Left forelimb (tissue), 1 donor: ENCODE data around the gene TRAPPC2.

Experiments used
- DNase-seq: peaks from one replicate; pipeline ENCODE4 v3.0.0-alpha.2; 2018; ENCODE audit warnings: low spot score

The TRAPPC2 gene

DNA sequence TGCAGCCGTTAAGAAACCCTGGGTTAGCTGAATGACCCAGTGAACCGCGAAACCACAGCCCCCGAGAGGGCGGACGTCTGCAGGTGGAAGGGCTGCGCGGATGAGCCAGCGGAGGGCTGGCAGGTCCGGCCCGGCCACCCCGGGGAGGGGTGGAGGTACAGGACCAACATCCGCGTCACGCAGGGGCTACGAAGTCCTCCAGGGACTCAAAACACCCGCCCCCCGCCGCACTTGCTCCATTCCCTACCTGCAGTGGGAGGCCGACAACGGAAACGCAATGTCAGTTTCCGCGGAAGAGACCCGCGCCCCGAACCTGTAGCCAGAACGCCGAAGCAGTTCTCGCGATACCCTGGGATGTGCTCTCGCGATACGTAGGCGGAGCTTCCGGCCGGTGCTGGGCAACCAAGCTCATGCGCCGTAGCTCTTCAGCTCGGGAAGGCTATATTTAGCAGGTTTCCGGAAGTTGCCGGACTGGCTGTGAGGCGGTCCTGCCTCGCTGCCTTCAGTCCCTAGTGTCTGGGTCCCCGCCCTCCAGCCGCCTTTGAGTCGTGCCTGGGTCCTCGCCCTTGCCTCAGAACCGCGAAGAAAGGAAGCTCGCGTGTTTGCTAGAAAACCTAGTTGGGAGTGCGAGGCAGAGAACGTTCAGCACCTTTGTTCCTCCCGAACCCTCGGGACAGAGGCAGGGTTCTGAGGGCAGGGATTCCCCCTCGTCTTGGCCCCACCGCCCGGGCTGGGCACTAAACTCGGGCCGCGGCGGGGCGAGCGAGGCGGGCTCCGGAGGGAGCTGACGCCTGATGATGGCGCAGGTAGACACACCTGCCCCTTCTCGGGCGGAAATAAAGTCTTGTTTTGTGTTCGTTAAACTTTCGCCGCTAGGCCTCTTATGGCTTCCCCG lies at the start of gene TRAPPC2, which contains the start of gene OFD1:
TSS of gene TRAPPC2 (minus strand) at position 343 of the 895 bp plus-strand sequence. CDS start 14,657 bp downstream, outside the sequence.
TSS of gene OFD1 (plus strand) at position 471 of the 895 bp plus-strand sequence. CDS start at position 795, 324 bp downstream.
- DNase-seq: peak; percentile 89

DNA sequence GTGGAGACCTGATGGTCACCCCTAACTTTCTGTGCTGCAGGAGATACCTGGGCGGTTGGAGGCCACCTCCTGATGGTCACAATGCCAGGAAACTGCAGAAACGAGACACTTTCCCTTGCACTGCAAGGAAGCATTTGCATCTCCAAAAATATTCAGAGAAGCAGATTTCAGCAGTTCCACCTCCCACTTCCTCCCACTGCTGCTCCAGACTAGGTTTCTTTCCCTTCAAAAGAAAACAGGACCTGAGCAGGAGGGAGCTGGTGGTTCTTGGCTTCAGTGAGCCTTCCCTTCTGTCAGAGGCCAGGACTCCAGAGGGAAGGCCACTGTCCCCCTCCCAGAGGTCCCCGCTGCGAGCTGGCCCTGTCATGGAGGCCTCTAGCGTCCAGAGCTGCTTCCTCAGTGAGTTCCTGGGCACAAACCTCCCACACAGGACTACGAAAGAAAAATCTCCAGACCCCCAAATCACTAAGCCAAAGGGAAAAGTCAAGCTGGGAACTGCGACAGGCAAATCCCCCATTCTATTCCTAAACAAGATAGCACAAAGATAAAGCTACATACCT lies 46.5 kb upstream of the TRAPPC2 start:
- DNase-seq: no peak

DNA sequence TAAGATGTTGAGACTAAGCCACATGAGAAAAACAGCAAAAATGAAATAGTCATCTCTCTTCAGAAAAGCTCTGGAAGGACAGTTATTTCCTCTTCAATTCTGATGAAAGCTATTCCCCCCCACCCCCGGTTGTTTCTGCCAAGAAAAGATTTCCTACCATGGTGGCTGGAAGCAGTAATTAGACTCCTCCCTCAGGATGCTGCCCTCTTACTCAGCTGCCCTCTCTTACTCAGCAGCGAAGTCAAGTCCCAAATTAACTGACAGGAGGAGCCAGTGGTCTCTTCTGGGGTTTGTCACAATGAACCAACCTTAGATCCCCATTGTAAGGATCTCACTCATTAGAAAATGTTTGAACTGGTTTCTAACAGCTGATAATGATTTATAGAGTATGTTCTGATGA lies 44.5 kb upstream of the TRAPPC2 start:
- no peak for DNase-seq

DNA sequence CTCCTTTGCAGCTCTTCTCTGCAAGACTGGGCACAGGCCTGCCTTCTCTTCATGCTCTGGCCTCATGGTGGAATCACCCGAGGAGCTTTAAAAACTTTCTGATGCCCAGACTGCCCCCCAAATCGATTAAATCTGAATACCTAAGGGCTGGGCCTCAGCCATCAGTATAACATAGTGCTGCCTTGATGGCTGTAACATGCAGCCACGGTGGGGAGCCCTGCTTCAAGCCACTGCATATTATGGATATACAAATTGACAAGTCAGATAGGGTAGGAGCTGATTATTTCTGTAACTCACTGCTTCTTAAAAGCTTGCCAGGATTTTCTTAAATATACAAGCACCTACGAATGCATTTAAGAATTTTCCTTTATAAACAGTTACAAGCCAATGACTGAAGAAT lies 42.0 kb upstream of the TRAPPC2 start:
- DNase-seq: no peak

DNA sequence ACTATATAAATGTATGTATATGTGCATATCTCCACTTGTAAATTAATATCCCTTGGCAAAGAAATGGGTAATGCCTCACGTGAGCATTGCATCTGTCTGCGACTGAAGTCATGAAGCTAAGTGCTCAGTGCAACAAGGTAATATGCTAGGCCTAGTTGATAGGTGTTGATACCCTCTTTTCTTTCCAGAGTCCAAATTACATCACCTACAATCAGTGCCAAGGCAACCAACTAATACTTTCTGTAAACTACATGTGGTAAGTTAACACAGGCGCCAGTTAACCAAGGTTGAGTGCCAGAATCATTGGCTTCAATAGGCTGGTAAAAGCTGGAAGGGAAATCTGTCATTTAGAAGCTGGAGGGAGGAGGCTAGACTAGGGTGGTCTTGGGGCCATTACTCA lies 41.4 kb upstream of the TRAPPC2 start:
- DNase-seq: no peak

DNA sequence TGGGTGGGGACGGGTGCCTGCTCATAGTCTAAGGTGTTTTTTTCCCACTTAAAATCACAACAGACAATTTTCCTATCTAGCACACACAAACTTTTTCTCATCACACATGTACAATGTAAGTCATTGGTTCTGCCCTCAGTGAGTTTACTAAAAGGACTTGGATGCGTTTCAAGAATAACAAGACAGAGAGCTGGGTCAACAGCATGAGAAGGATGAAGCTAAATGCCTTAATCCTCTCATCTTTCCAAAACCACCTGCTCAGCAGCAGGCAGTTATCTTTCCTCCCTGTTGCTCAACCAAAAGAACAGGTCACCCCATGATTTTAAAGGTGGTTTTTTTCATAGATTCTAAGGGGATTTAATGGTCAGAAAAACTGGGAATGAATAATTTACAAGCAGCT lies 40.3 kb upstream of the TRAPPC2 start:
- DNase-seq: no peak

DNA sequence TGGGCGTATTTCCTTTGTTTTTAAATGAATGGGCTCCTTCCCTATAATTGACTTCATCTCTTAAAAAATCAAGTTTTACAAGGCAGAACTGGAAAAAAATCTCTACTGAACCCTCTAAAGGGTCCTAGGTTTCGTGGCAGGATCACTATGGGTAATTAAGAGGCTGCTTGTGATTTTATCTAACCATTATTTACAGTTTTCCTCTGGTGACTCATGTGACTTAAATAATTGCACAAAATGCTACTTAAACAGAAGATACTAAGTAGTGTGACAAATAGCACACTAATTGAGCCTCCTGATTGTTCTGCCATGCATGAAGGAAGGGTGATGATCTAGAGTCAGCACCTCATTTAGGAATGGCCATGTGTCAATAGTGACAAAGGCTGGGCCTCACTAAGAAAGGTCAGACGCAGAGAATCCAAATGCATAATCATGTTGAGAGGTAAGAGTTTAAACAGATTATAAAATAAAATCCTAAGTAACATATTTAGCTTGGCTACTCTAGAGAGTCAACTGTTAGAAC lies 35.7 kb upstream of the TRAPPC2 start:
- no peak for DNase-seq

DNA sequence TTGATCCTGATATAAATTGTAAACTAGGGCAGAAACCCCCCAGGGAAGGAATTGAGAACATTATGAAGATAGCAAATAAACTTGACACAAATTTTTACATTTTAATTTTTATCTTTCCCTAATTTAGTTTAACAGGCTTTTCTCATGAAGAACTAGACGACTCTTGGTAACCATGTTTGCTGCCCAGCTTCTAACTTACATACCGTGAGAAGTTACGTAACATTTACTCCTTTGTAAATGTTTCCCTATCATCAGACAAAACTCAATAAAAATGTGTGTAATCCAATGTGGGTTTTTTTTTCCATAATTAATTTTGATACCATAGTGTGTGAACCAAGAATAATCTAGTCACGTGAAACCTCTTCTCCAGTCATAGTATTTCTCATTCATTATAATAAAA lies 34.5 kb upstream of the TRAPPC2 start:
- DNase-seq: no peak

DNA sequence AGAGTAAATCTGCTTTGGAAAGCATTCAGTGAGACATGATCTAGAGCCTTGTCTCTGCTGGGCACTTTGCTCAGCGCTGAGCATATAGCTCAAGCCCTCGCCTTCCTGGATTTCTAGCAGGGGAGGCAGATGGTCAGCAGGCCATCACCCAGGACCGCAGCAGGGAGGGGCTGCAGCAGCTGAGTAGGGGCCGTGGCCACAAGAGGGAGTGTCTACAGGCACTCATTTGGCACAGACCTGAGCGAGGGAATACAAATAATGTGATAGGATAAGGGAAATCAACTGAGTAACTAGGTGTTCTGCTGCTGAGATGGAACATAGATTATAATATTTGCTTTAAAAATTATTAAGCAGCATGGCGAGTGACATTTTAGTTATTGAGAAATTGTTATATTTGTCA lies 30.3 kb upstream of the TRAPPC2 start:
- DNase-seq: no peak

DNA sequence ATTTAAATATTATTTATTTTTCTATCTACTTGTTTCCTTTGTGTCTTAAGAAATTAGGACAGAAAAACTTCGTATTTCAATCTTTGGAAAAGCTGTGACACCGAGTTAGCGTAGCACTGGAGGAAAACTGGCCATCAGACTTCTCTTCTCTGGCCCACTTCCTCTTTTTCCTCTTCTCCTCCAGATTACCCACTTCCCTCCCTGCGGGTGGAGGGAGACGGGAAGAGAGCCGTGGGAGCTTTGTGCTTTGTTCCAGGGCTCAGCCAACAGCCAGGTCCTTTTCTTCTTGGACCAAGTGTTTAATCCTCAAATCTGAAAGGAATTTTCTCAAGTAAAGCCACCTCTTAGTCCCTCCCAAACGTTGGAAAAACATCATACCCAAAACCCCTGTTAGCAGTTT lies 29.9 kb upstream of the TRAPPC2 start:
- no peak for DNase-seq

DNA sequence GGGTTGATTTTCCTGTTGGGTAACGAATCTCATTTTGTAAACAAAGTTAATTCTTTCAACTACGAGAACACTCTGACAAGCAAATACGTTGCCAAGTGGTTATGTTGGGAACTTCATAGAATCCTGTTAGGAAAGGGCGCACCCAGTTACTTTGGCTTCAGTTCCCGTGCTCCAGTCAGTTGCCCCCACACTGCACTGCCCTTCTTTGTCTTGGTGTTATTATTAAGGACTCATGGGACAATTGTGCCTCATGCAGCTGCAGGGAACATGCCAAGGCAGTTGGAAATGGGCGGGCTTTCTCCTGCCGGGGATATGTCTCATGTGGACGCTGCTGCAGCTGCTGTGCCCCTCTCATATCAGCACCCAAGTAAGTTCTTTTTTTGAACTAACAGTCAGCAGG lies 29.1 kb upstream of the TRAPPC2 start:
- no peak for DNase-seq

DNA sequence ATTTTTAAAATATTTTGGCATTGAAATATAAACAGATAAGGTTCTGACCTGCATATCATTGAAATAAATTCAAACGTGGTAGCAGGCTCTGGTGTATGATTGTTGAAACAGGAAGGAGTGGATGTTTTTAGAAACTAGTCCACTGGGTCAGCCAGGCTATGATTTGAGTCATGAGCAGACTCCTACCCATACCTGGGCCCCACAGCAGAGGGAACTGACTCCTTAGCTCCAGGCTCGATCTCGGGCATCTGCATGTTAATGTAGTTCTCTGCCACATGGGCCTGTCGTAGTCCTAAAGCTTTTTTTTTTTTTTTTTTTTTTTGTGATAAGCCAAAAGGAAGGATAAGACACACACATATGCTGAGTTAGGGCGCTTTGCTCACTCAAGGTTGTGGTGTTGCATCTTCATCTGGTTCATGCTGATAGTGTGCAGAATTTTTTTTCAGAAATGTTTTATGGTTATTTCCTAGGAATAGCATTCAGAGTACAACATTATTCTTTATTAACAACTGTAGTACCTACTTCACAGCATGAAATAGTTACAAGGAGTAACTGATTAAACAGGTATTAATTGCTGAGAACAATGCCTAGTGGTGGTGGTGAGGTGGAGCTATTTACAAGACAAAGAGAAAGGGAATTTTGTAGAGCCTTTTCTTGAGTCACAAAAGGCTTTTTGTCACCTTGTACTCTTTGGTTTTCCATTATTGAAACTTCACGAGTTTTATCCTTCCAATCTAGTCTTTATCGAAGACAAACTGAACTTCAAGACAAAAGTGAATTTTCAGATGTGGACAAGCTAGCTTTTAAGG lies 27.4 kb upstream of the TRAPPC2 start:
- DNase-seq: no peak

DNA sequence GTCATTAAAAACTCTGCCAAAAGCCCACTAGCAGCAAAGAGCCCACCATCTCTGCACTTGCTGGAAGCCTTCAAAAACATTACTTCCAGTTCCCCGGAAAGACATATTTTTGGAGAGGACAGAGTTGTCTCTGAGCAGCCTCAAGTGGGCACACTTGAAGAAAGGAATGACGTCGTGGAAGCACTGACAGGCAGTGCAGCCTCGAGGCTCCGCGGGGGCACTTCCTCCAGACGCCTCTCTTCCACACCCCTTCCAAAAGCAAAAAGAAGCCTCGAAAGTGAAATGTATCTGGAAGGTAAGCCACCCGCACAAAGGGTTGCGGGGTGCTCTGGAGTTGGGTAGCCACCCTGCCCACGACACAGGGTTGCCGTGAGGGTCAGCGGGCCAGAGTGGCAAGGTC lies 26.0 kb upstream of the TRAPPC2 start:
- DNase-seq: no peak

DNA sequence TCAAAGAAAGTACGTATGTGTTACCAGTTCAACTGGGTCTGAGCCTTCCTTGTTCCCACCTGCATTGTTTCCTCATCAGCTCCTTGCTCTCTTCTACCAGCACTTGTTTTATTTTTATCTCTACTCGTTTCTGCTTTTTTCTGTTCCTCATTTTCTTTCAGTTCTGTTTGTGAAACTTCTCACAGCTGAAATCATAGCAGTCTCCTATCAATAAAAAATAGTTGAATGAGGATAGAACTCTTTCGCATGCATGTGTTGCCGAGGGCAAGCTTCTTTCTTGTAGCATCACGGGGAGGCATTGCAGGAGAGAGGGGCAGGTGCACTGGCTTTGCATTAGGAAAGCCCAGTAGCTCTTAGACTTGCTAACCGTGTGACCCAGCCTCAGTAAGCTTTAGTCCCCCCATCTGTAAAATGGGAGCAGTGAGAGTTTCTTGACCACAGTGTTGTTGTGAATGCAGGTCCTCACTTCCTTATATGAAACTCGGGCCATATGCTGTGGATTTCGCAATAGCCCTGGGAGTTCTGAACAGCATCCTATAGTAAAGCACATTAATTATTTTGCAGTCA lies 24.8 kb upstream of the TRAPPC2 start:
- no peak for DNase-seq

DNA sequence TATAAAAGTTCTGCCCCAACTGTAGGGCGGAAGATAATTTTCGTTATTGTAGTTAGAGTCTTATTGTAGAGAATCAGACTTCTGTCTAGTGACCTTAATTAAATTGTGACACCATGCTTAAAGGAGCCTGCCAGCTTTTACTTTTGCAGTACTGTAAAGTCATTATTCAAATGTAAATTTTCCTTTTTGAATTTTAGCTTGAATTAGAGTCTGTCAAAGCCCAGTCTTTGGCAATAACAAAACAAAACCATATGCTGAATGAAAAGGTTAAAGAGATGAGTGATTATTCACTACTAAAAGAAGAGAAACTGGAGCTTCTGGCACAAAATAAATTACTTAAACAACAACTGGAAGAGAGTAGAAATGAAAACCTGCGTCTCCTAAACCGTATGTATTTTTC lies 22.0 kb upstream of the TRAPPC2 start:
- DNase-seq: no peak

DNA sequence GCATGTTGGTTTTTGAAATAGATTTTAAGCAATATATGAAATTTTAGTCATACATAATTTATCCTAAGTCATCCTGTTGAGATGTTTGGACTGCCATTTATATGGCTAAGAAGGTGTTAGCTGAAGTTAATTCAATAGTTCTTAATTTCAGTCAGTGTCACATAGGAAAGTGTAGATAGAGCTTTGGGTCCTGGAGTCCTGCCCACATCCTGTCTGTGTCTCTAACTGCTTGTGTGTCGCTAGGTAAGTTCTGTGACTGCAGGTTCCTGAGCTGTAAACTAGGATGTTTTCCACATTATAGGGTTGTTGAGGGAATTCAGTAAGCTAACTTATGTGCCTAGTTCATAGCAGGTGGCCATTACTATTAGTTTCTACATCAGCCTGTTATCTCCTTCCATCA lies 20.8 kb upstream of the TRAPPC2 start:
- no peak for DNase-seq

DNA sequence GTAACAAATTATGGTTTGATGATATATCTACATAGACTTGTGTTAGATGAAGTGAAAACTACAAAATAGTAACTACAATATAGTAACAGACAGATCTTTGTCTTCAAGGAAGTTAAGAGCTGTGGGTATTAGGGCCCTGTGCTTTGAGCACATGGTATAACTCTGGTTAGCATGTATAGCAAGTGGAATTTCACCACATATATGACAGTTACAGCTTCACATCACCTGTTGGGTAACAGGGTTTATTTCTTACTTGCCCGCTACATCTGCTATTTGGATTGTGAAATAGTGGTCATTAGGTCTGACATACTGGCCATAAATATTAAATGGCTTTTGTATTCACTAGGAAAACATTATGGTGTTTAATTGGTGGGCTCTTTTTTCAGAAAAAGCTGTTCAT lies 20.3 kb upstream of the TRAPPC2 start:
- DNase-seq: no peak

DNA sequence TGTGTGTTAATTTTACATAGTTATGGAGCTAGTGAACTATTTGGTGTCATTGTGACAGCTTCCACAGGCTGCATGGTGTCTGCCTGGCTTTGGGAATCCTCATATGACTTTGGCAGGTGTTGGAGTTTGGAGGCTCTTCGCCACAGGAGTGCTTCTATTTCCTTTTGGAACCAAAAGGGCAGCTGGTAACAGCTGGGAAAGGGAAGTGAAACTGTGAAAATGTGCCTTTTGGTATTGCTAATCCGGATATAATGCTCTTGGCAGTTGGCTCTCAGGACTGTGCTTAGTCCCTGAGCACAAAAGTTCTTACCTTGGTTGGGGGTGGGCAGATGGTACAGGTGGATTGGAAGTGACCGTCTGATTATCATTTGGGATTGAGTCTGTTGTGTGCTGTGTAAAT lies 18.2 kb upstream of the TRAPPC2 start:
- no peak for DNase-seq

DNA sequence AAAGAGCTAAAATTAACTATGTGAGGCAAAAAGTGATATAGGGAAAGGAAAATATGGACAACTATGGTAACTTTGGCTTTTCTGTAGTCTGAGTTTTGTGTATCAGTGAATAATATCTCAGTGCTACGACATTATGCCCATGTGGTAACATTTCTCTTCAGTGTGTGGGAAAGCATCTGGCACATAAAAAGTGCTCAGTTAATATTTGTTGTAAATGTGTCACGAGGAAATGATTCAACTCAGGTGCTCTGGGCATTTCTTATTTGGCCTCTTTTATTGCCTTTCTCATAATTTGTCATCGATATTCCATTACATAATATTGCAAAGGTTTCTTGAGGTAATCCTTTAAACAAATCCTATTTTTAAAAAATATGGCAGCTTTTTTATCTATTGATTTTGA lies 17.7 kb upstream of the TRAPPC2 start:
- no peak for DNase-seq

DNA sequence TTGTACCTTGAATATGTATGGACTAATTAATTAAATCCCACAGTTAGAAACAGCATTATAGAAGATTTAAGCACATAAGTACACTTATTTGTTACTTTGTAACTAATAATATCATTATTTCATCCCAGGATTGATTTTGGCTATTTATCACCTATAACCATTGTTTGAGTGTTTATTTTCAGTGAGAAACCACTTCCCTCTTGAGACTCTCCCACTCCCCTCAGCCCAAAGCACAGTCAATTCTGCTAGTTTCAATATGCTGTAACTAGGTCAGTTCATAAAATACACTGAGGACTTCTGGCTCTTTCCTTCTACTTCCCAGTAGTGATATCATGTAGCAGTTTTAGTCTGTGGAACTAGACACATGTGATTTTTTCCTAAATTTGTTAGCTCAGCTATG lies 16.4 kb upstream of the TRAPPC2 start:
- DNase-seq: no peak

DNA sequence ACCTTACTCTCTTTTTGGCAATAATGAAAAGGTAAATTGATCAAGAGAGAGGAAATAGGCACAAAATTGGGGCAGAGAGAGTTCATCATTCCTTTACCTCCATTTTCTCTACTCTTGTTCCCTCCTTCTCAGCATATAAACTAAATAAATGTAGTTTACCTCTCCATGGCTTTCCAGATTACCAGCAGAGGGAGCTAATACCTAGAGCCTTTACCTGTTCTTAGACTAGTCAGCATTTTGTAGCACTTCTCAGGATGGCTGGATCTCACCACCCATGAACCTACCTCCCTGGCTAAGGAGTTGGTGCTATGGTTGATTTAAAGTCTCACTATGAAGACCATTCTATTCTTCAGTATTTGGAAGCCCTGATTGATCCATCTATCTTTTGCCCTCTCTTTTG lies 15.8 kb upstream of the TRAPPC2 start:
- DNase-seq: no peak

DNA sequence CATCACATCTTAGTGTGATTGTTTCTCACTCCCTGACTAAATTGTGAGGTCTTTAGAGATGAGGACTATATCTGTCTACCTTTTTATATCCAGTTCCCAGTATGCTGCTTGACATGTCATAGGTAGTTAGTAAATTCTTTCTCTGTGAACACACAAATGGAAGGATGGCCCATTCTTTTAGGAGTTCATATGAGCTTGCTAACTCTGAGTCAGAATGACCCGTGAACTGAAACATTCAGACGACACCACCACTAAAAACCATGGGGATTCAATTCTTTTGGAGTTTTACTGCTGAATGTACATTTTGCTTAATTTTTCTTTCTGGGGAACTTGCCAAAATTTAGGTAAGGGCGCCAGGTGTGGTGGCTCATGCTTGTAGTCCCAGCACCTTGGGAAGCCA lies 14.1 kb upstream of the TRAPPC2 start:
- DNase-seq: no peak
